Measurements from ENCODE around the gene B3GALNT2.
"Not testable (repeated sequence)": the region's sequence is repeated elsewhere in the genome, so short reads cannot be mapped to it uniquely, and the experiment has no call there.

Gene B3GALNT2

DNA sequence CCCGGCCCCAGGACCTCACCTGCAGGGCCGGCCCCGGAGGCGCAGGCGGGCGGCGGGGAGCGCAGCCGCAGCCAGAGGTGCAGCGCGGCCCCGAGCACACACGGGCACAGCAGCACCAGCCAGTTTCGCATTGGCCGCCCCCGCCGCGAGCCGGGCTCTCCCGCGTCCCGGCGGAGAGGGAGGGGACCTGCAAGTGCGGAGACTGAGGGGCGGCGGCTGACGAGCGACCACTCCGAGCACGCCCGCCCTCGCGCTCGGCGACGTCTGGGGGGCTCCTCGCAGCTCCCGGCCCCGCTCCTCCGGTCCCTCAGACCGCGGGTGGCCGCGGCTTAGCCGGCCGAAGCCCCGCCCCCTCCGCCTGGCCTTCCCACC, at the start of gene B3GALNT2:
TSS of gene B3GALNT2 (minus strand) at position 331 of the 372 bp plus-strand sequence. CDS start at position 131, 200 bp downstream.
- DNase-seq: no peak

DNA sequence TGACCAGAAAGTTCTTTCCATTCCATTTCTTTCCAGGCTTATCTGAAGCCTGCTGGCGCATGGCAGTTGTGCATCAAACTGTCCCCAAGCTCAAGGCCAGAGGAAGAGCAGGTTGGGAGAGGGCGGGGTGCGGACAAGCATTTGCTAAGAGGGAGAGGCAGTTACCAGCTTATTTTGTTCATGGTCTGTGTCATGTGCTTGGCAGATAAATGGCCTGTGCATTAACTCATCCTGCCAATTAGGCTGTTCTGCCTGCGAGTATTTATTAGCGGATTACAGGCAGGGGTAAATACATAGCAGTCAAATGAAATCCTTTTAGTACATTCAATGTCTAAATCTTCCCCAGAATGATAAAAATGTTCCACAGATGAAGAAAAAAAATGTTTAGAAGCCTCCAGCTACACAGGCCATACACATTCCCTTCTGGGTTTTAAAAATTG, 48.9 kb upstream of the B3GALNT2 start:
- no peak for DNase-seq

- no peak for DNase-seq
Observed at GRCh38 chr1:235552146-235552716, 48.0 kb upstream of the B3GALNT2 start.

- no peak for DNase-seq
Observed at GRCh38 chr1:235549351-235550139, 45.3 kb upstream of the B3GALNT2 start.

DNA sequence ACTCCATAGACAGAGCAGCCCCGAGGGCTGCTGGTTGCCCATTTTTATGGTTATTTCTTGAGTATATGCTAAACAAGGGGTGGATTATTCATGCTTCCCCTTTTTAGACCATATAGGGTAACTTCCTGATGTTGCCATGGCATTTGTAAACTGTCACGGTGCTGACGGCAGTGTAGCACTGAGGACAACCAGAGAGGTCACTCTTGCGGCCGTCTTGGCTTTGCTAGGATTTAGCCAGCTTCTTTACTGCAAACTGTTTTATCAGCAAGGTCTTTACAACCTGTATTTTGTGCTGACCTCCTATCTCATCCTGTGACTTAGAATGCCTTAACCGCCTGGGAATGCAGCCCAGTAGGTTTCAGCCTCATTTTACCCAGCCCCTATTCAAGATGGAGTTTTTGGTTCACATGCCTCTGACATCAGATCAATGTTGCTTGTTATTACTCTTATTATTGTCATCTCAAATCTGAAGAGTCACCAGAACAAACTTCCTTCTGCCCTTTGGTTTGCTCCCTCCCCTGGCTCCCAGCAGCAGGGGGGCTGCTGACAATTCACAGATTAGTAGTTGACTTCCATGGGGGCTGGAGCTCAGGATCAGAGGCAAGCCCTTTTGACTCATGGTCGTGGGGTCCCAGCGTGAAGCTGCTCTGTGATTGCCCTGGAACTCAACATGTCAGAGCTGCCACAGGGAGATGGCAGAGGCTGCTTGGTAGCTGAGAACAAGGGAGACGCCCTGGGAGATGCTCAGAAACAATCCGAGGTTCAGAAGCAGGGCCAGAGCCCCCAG, 42.3 kb upstream of the B3GALNT2 start:
- DNase-seq: not testable (repeated sequence)

- DNase-seq: no peak
Observed at GRCh38 chr1:235545292-235545930, 41.2 kb upstream of the B3GALNT2 start.

- not testable (repeated sequence) for DNase-seq
Observed at GRCh38 chr1:235542845-235543244, 38.6 kb upstream of the B3GALNT2 start.

GRCh38 chr1:235533476-235534168, 29.4 kb upstream of the B3GALNT2 start:
- no peak for DNase-seq

DNA sequence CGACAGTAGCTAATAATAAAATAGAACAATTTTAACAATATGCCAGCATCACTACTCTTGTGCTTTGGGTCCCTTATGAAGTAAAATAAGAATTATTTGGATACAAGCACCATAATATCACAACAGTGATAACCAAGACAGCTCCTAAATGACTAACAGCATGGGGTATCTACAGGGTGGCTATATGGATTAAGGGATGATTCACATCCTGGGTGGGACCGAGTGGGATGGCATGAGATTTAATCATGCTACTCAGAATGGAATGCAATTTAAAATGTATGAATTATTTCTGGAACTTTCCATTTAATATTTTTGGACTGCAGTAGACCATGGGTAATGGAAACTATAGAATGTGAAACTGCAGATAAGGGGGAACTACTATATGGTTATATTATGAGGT, 28.1 kb upstream of the B3GALNT2 start:
- no peak for DNase-seq

DNA sequence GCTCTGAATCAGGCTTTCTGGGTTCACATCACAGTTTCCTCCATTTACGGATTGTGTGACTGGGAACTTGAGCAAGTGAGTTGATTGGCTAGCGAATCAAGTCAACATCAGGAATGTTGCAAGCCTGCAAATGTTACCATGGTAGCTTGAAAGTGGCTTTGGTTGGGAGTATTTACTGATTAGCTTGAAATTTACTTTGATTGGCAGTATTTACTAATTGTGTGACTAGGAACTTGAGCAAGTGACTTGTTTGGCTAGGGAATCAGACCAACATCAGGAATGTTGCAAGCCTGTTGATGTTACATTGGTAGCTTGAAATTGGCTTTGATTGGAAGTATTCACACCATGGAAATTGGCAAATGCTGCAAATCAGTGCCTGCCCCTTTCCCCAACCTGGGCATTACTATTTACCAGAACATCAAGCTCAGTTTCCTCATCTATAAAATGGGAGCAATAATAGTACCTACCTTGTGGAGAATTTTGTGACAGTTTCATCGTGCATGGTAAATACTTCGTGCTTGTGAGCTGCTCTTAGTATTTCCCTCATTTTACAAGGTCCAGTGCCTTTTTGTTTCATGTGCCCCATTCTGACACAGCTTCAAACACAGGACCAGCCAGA, 23.1 kb upstream of the B3GALNT2 start:
- no peak for DNase-seq

- DNase-seq: no peak
Observed at GRCh38 chr1:235525314-235525713, 21.1 kb upstream of the B3GALNT2 start.

GRCh38 chr1:235516862-235517446, 12.7 kb upstream of the B3GALNT2 start:
- no peak for DNase-seq

DNA sequence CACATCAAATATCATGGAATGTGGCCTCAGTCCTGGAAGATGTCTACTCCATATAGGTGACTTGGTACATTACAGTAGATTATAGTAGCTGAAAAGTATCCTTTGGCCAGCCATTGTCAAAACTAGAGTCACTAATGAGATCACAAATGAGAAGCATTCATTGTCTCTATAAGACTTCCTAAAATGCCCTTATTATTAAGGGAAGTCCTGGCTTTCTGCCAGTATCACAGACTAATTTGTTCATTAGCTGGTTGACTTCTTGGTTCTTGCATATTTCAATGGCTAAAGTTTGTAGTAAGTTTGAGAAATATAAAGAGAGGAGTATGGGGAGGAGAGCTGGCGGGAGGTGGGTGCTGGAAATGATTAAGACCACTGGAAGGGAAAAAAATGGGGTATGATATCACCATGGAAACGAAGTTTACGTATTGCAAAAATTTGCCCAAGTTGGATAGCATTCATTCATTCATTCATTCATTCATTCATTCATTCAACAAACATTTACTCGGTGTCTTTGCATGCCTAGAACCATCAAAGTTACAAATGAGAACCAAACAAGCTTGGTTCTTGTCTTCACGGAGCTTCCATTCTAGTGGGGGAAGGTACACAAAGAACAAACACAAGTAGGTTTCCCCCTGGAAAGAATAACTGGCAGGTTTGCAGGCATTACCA, 11.7 kb upstream of the B3GALNT2 start:
- DNase-seq: no peak

DNA sequence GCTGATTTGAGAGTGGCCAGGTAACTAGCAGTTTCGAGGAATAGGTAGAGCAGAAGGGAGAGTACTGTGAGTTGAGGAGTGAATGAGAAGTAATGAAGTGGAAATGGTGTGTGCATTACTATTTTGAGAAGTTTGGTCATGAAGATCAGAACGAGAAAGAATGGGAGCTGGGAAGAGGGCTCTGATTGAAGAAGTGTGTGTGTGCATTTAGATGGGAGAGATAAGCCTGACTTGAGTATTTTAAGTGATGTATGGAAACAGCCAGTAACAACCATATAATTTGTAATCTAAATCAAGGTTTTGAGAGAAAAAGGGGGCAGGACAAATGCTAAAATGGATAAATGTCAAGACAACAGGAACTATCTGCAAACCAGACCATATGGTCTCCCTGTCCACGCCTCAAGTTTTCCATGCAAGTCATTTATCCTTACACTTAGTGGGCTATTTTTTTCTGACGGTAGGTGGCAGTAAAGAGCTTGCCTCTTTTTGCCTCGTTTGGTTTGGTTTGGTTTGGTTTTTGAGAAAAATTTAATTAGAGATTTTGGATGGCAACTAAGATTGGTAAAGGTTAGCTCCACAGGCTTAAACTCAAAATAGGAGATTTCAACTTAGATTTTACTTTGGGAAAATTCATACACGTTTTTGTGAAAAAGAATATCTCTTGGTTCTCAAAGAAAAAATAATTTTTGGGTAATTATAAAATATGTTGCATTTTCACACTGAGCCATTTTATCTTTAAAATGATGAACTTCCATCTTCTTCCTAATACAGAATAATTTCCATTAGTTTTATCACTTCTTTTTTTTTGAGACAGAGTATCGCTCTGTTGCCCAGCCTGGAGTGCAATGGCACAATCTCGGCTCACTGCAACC, 9.5 kb upstream of the B3GALNT2 start:
- peak; percentile 48 for DNase-seq

DNA sequence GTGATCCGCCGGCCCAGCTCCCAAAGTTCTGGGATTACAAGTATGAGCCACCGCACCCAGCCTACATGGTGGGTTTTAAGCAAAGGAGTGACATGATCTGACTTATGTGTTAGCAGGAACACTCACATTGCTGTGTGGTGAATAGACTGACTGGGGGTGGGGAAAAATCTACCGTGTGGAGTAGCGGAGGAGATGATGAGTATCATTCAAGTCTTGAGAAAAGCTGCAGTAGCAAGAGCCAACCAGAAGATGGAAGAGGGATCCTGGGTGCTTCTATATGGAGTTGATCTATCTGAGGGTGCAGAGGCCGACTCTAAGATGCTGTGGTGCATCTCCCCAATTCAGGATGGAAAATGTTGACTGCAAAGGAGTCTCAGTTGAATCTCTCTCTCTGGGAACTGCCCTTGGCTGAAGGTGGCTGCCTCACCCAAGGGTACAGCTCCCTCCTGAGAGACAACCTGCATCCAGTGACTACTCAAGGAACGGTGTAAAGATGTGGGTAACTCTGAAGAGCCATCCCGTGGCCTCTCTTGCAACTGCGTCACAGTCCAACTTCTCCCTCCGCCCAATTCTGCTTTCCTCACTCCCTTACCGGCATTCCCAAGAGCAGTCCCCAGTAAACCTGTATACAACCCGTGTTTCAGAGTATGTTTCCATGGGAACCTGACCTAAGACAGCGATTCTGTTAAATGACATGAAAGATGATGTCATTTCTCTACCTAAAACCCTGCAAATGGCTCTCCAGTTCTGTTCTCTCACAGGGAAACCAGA, 7.4 kb upstream of the B3GALNT2 start:
- no peak for DNase-seq

DNA sequence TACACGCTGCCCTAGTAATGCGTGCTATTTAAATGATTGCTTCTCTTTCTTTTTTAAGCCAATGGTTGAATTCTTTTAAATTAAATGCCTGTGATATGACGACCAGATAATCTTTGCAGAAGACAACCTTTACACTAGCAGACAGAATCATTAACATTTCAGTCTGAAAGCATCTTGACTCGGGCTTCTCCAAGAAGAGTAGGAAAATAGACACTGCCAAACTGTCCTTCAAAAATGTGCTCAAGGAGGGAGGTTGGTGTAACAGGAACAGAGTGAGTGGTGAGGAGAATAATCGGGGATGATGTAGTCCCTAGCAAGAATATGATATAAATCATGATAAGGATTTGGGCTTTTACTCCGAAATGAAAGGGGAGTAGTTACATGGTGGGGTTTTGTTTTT, 6.6 kb upstream of the B3GALNT2 start:
- no peak for DNase-seq

GRCh38 chr1:235507623-235508022, 3.4 kb upstream of the B3GALNT2 start:
- no peak for DNase-seq

DNA sequence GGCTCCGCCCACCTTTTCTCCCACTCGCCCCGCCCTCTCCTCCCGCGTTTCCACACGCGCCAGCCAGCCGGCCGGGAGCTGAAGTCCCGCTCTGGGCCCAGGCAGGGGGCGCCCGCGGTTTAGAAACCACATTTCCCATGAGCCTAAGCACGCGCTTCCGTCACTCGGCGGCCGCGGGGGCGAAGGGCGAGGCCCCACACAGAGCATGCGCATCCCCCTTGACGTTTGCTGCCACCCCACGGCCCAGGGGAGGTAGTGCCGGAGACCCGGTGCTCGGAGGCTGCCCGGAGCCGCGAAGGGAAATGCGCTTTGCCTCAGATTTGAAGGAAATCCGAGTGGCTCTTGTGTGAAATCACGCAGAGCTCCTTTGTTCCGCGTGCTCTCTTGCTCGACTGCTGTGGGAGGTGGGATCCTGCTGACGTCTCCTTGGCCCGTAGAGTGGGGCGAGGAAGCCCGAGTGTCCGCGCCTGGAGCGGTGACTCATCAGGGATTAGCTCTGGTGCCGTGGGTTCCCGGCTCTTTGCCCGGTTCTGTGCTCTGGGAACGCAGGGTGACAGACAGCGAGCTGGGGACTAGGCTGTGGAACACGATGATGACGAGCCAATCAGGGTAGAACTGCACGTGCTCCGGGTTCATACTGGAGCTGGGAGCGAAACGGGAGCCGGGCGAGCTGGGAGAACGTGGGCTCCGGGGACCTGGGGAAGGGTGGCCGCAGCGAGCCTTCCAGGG, 406 bp upstream of the B3GALNT2 start:
- DNase-seq: peak; percentile 98

Data from KG1 (cell line).